Transverse colon (tissue), 4 donors: ENCODE results near the gene ANKRD44. TPM values are rescaled to one million over a fixed set of nuclear protein-coding genes. Genes with fewer than 3 reads are reported as not detected.

Experiments
- DNase-seq: peaks from one replicate; pipeline ENCODE4 v3.0.0-alpha.2; 2019
- H3K27ac ChIP-seq, 4 donors: fragments of 200-600 bp; sonication (generic); 2 replicates each; pipeline ENCODE4 v1.5.1; 2016 to 2018; ENCODE audit warnings: inconsistent platforms in 4 of 4
- H3K27me3 ChIP-seq: fragments of 200-600 bp; sonication (generic); 2 replicates; pipeline ENCODE4 v1.5.1; 2017; ENCODE audit warnings: inconsistent platforms
- H3K36me3 ChIP-seq, 4 donors: fragments of 200-600 bp; sonication (generic); 2 replicates each; pipeline ENCODE4 v1.5.1; 2017 to 2019; ENCODE audit warnings: inconsistent platforms in 4 of 4
- H3K4me1 ChIP-seq, 4 donors: fragments of 200-600 bp; sonication (generic); 2 replicates each; pipeline ENCODE4 v1.5.1; 2017 to 2020; ENCODE audit warnings: inconsistent platforms in 4 of 4
- H3K4me3 ChIP-seq, 4 donors: fragments of 200-600 bp; sonication (generic); 1 replicate in 1 of 4; 2 replicates in 3 of 4; pipeline versions ENCODE4 v1.5.1 to v1.6.1; 2017 to 2019; ENCODE audit warnings: inconsistent platforms in 4 of 4
- H3K9me3 ChIP-seq, 2 donors: fragments of 200-600 bp; sonication (generic); 2 replicates each; pipeline ENCODE4 v1.5.1; 2017 to 2019; ENCODE audit warnings: inconsistent platforms in 2 of 2
- CTCF ChIP-seq, 5 experiments: fragments of 200-600 bp in 3 of 5; fragments of 450-650 bp in 2 of 5; sonication (generic) in 3 of 5; IDR thresholded peaks; 1 replicate in 2 of 5; 2 replicates in 3 of 5; pipeline ENCODE4 v1.5.1; 2016 to 2017; ENCODE audit warnings: antibody characterized with exemption in 5 of 5, inconsistent platforms in 3 of 5, mild to moderate bottlenecking in 2 of 5, moderate library complexity in 1 of 5
- EP300 ChIP-seq: sonication (generic); formaldehyde crosslinking; IDR thresholded peaks from one replicate; pipeline ENCODE4 v1.6.1; 2017; ENCODE audit warnings: antibody characterized with exemption, low read depth
- POLR2A ChIP-seq: fragments of 450-650 bp; IDR thresholded peaks from one replicate; pipeline ENCODE4 v1.6.1; 2016; ENCODE audit warnings: antibody characterized with exemption, mild to moderate bottlenecking, moderate library complexity
- POLR2AphosphoS5 ChIP-seq, 3 donors: sonication (generic); formaldehyde crosslinking; IDR thresholded peaks; one replicate each; pipeline ENCODE4 v1.6.1; 2016; ENCODE audit warnings: antibody characterized with exemption in 3 of 3
- WGBS, 2 donors: methylation state at CpG; one replicate each; pipeline ENCODE4 v1.1.5; 2018; ENCODE audit warnings: low coverage in 1 of 2; 5-methylcytosine and 5-hydroxymethylcytosine counted together
- in situ Hi-C, 4 donors: fragments of 200-750 bp; cut with MboI; loops; one replicate each; pipeline versions ENCODE4 v1.15.0 to v1.15.1; 2017; ENCODE audit warnings: low sequenced_read_pairs in 3 of 4, low pct_ligation_motif_present in 1 of 4, low pct_unique_long_range_greater_than_20kb in 1 of 4
- intact Hi-C: fragments of 100-400 bp; cut with DNase I; formaldehyde crosslinking; loops from one replicate; pipeline ENCODE4 v1.15.1; 2023; ENCODE audit warnings: low total_unique reads
- total RNA-seq, 4 donors: library from RNA; depleted of rRNA; stranded (reverse); fragments of >200 nt; gene quantifications; one replicate each; pipeline ENCODE4 v1.1.0, GENCODE V29; 2016

Gene ANKRD44
- total RNA-seq, 4 donors from 2014 or later = 13.9 to 46.8 (median 27.5) TPM

DNA sequence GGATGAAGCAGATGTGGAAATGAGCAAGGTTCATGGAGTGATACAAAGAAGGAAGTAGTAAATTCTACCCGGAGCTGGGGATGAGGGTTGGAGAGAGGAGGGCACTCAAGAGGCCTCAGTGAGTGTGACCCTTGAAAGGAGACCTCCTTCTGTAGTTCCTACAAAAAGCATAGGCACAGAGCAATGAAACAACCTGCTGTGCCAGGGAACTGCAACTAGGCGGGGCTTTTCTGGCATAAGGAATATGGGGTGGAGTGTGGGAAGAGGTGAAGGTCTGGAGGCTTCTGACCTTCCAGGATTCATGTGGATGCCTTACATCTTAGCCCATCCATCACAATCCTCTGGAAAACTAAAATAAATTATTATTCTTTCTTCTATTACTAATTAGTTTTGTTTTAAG, 358.6 kb downstream of the ANKRD44 start:
- Histone ChIP-seq H3K9me3 (no peaks in the 10 kb centered on the region), H3K27ac (no peak overlapping the region), H3K4me1 (no peaks in the 10 kb centered on the region), H3K27me3 (no peaks in the 10 kb centered on the region), H3K36me3 (no peaks in the 10 kb centered on the region), H3K4me3 (no peak overlapping the region)
- intact Hi-C loops = no loop called here
- DNase-seq = no peak
- no peak for TF ChIP-seq POLR2A
- no peak for TF ChIP-seq POLR2AphosphoS5 (IDR thresholded peaks at IDR 0.05)
- in situ Hi-C loops = no loop called here
- WGBS, 2 donors = 0 to 47% methylated on average over 1 to 2 of the region's 2 CpGs

- WGBS, 2 donors = 68 to 74% methylated on average over 5 of the region's 5 CpGs
- in situ Hi-C loops (no loop called here), intact Hi-C loops (no loop called here)
- Histone ChIP-seq H3K4me1 (no peaks in the 10 kb centered on the region), H3K27me3 (no peaks in the 10 kb centered on the region), H3K9me3 (no peaks in the 10 kb centered on the region), H3K36me3 (no peaks in the 10 kb centered on the region), H3K4me3 (no peak overlapping the region), H3K27ac (no peak overlapping the region)
- no peak for DNase-seq
- TF ChIP-seq POLR2A = no peak
- no peak for TF ChIP-seq EP300
- TF ChIP-seq POLR2AphosphoS5 (IDR thresholded peaks at IDR 0.05) = no peak
- TF ChIP-seq CTCF (IDR thresholded peaks at IDR 0.05) = no peak
These were observed 361.5 kb downstream of the ANKRD44 start for GRCh38 chr2:196949116-196949515.

- TF ChIP-seq EP300 = no peak
- TF ChIP-seq CTCF (IDR thresholded peaks at IDR 0.05) = no peak
- no peak for TF ChIP-seq POLR2AphosphoS5 (IDR thresholded peaks at IDR 0.05)
- TF ChIP-seq POLR2A = no peak
- H3K27me3 ChIP-seq = no peaks in the 10 kb centered on the region
- H3K36me3 ChIP-seq = no peaks in the 10 kb centered on the region
- H3K4me1 ChIP-seq = no peaks in the 10 kb centered on the region
- H3K4me3 ChIP-seq = no peak overlapping the region
- H3K27ac ChIP-seq = no peak overlapping the region
- intact Hi-C loops (no loop called here), in situ Hi-C loops (no loop called here)
- H3K9me3 ChIP-seq = no peaks in the 10 kb centered on the region
- WGBS, 2 donors = 67 to 81% methylated on average over 2 to 4 of the region's 4 CpGs
- DNase-seq = no peak
These were observed 366.0 kb downstream of the ANKRD44 start for GRCh38 chr2:196944570-196944969.

- H3K27ac ChIP-seq = no peak overlapping the region
- H3K36me3 ChIP-seq = no peaks in the 10 kb centered on the region
- TF ChIP-seq POLR2A (no peak), CTCF (IDR thresholded peaks at IDR 0.05) (no peak), EP300 (no peak), POLR2AphosphoS5 (IDR thresholded peaks at IDR 0.05) (no peak)
- 83% methylated on average over 4 of the region's 4 CpGs for WGBS, 2 donors
- intact Hi-C loops = no loop called here
- H3K4me1 ChIP-seq = no peaks in the 10 kb centered on the region
- no peak overlapping the region for H3K4me3 ChIP-seq
- in situ Hi-C loops = no loop called here
- no peaks in the 10 kb centered on the region for H3K9me3 ChIP-seq
- H3K27me3 ChIP-seq = no peaks in the 10 kb centered on the region
- no peak for DNase-seq
These were observed 369.0 kb downstream of the ANKRD44 start for GRCh38 chr2:196941398-196942078.

GRCh38 chr2:196939371-196939770, 371.2 kb downstream of the ANKRD44 start:
- no peak for DNase-seq
- Histone ChIP-seq H3K27ac (no peak overlapping the region), H3K9me3 (no peaks in the 10 kb centered on the region), H3K4me1 (no peaks in the 10 kb centered on the region), H3K36me3 (no peaks in the 10 kb centered on the region), H3K4me3 (no peak overlapping the region), H3K27me3 (no peaks in the 10 kb centered on the region)
- 100% methylated on average over 1 of the region's 1 CpG; no CpG with 5 or more reads in 1 of the 2 donors for WGBS, 2 donors
- in situ Hi-C loops = no loop called here
- no peak for TF ChIP-seq POLR2A
- no peak for TF ChIP-seq CTCF (IDR thresholded peaks at IDR 0.05)
- no peak for TF ChIP-seq EP300
- TF ChIP-seq POLR2AphosphoS5 (IDR thresholded peaks at IDR 0.05) = no peak
- intact Hi-C loops = no loop called here
